Keratinocyte (primary cell): Measurements from ENCODE around the gene KLHL29.

Experiments used
- CTCF ChIP-seq, 3 experiments: IDR thresholded peaks in 1 of 3; conservative IDR thresholded peaks in 1 of 3; optimal IDR thresholded peaks in 1 of 3; 2 replicates in 2 of 3; 3 replicates in 1 of 3; pipeline versions ENCODE3 to v1.5.1; 2011; ENCODE audit warnings: low read length in 3 of 3, mild to moderate bottlenecking in 3 of 3, moderate library complexity in 2 of 3, control low read depth in 1 of 3, inconsistent platforms in 1 of 3; ENCODE audit not compliant: insufficient read depth in 2 of 3; ENCODE audit errors: extremely low read depth in 1 of 3
- EZH2 ChIP-seq: IDR thresholded peaks from one replicate; pipeline ENCODE4 v1.6.1; 2012; ENCODE audit warnings: inconsistent platforms, mild to moderate bottlenecking, low read length, moderate library complexity

- no peak for TF ChIP-seq CTCF (optimal IDR thresholded peaks at IDR 0.05 in 1 of 3, IDR thresholded peaks at IDR 0.05 in 1 of 3, conservative IDR thresholded peaks at IDR 0.05 in 1 of 3; ENCODE audit: extremely low read depth in 1 of 3, insufficient read depth in 2 of 3, low read length in 3 of 3)
- no peak for TF ChIP-seq EZH2
These were observed 255.7 kb downstream of the KLHL29 start for GRCh38 chr2:23640711-23641110.
